Measurements from ENCODE around the gene POLR2H. TPM values are rescaled to one million over a fixed set of nuclear protein-coding genes. Genes with fewer than 3 reads are reported as not detected.

POLR2H gene
- polyA plus RNA-seq, 1 donor = 45.6 TPM

- no peak for DNase-seq (ENCODE audit: low read depth)
These were observed 25.7 kb downstream of the POLR2H start for GRCh38 chr3:184387174-184387714.

DNA sequence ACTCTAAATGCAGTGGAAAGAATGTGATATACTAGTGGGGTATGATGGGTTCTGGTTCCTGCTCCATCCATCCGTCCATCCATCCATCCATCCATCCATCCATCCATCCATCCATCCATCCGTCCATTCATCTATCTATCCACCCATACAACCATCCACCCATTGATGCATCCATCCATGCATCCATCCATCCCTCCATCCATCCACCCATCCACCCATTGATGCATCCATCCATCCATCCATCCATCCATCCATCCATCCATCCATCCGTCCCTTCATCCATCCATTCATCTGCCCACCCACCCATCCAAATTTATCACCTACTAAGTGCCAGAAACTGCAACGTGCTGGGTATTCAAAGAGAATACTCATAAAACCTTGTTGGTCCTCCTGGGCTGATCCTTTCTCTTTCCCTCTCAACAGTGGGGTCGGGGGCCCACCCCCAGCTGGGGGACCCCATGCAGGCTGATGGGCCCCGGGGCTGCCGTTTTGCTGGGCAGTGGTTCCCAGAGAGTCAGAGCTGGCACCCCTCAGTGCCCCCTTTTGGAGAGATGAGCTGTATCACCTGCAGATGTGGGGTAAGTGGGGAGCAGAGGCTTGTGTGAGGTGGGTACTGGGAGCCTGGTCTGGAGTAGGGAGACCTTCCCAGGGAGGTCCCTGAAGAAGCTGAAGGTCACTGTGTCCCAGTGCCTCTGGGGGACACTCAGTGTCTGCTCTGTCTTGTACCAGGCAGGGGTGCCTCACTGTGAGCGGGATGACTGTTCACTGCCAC is 26.8 kb downstream of the POLR2H start:
- DNase-seq (ENCODE audit: low read depth) = no peak

GRCh38 chr3:184388936-184389230 is 27.4 kb downstream of the POLR2H start:
- DNase-seq (ENCODE audit: low read depth) = no peak

DNA sequence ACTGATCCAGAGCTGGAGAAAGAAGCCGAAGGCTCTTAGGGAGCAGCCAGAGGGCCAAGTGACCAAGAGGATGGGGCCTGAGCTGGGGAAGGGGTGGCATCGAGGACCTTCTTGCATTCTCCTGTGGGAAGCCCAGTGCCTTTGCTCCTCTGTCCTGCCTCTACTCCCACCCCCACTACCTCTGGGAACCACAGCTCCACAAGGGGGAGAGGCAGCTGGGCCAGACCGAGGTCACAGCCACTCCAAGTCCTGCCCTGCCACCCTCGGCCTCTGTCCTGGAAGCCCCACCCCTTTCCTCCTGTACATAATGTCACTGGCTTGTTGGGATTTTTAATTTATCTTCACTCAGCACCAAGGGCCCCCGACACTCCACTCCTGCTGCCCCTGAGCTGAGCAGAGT is 27.9 kb downstream of the POLR2H start:
- no peak for DNase-seq (ENCODE audit: low read depth)

DNA sequence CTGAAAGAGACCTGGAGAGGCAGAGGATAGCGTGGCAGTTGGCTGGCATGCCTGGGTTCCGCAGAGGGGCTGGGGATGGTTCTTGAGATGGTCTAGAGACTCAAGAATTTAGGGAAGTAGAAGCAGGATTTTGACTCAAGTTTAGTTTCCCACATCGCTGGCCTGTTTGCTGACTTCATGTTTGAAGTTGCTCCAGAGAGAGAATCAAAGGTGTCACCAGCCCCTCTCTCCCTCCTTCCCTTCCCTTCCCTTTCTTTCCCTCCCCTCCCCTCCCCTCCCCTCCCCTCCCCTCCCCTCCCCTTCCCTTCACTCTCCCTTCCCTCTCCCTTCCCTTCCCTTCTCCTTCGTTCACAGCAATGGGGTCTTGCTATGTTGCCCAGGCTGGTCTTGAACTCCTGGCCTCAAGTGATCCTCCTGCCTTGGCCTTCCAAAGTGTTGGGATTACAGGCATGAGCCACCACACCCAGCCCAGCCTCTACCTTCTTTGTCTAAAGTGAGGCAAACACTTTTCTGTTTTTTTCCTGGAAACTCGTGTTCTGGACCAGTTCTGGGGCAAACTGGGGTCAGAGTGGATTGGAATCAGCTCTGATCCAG is 28.5 kb downstream of the POLR2H start:
- DNase-seq (ENCODE audit: low read depth) = no peak

GRCh38 chr3:184391266-184391665 is 29.8 kb downstream of the POLR2H start:
- no peak for DNase-seq (ENCODE audit: low read depth)

DNA sequence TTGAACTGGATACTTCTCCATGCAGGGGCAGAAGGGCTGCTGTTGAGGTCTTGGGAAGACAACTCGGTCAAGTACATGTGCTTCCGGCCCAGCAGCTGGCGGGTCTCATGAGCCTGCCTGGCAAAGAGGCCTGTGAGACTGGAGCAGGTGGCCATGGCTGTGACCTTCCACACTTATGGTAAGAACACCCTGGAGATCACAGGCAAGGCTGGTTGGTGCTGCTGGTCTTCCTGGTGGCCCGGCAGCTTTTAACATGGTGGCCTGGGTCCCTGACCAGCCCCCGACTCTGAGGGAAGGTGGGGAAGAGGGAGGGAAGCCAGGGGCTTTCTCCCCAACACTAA is 33.8 kb downstream of the POLR2H start:
- DNase-seq (ENCODE audit: low read depth) = no peak

DNA sequence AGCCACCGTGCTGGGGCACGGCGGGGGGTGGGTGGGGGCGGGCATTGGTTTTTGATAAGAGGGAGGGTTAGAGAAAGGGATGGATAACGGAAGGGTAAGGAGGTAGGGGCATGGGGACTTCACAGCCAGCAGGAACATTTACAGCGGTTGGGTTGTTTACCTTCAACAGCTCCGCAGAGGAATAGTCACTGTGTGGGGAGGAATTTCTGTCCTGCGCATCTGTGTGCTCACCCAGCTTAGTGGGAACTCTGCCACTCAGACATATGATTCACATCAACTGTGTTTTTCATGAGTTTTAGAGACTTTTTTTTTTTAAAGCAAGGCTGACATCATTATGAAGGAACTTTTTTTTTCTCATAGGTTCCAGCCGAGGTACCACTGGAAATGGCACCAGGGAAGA is 37.9 kb downstream of the POLR2H start:
- peak; percentile 83 for DNase-seq (ENCODE audit: low read depth)

DNA sequence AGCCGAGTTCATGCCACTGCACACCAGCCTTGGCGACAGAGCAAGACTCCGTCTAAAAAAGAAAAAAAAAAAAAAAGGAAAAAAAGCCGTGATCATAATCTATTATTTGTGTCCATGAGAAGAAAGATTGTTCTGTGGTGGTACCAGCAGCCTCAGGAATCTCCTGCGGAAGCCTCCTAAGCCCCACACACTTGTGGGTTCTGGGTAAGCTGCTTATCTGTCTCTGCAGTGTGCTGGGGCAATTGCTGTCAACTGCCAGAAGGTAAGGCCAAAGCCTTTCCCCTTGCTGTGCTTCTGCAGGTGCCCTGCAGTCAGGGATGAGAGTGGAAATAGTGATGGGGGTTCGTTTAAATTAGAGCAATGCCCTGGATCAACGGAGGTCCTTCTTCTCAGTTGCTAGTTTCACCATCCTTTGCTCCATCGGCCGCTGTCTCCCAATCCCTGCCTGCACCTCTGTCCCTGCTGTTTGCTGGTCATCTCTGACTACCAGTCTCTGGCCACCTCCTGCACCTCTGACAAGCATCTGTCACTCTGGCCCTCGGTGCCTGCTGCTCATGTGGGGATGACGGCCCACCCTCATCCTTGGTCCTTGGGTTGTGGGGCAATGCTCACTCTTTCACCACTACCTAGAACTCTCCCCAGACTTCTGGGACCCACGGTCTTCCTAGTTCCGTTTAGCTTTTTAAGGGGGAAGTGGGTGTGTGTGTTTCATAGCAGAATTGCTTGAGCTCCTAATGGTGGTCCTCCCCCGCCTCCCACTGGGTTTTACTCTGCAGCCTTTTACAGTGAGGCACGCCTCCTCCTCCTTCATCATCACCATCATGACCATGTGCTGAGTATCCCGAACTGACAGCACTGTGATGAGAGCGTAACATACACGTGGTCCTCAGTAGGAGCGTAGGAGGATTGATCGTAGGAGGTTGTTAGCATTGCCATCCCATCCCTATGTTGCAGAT is 43.8 kb downstream of the POLR2H start:
- no peak for DNase-seq (ENCODE audit: low read depth)

GRCh38 chr3:184409331-184409926 is 47.9 kb downstream of the POLR2H start:
- no peak for DNase-seq (ENCODE audit: low read depth)

DNA sequence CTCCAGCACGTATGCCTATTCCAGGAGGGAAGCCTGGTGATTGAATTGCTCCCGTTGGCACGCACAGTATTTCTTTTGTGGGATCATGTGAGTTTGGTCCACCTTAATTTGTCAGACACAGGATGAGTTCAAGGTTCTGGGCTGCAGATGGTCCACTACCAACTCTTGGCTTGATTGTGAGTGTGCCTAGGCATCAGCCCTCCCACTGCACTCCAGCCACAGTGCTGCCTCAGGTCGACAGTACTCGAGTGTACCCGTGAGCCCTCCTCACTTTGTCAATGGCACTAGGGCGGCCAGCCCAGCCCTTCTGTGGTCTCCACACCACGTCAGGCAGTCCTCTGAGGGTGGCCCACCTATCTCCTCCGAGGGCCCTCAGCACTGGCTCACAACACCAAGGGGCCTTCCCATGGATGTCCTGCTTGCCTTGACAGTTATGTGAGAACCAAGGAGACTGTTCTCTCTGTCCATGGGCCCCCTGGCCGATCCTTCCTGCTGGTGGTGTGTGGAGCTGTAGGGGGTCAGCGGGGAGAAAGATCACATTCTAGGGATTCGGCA is 48.5 kb downstream of the POLR2H start:
- no peak for DNase-seq (ENCODE audit: low read depth)

DNA sequence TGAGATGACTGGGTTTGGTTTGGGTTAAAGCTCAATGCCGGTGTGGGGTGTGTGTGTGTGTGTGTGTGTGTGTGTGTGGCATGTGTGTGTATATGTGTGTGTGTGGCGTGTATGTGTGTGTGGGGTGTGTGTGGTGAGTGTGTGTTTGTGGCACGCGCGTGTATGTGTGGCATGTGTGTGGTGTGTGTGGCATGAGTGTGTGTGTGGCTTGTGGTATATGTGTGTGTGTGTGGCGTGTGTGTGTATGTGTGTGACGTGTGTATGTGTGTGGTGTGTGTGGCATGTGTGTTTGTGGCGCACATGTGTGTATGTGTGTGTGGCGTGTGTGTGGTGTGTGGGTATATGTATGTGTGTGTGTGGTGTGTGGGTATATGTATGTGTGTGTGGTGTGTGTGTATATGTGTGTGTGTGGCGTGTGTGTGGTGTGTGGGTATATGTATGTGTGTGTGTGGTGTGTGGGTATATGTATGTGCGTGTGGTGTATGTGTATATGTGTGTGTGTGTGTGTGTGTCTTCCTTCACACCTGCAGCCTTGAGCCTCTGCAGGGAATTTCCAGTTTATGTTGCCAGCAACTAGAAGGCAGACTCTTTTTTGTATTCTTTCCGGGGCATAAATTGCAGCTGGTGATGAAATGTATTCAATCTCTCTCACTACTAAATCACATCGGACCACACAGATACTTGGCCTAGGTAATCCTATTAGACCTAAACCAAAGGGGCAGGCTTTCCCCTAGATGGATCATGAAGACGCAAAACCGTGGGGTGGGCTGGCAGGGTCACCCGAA is 53.1 kb downstream of the POLR2H start:
- no peak for DNase-seq (ENCODE audit: low read depth)

- no peak for DNase-seq (ENCODE audit: low read depth)
These were observed 53.6 kb downstream of the POLR2H start for GRCh38 chr3:184415203-184415490.

DNA sequence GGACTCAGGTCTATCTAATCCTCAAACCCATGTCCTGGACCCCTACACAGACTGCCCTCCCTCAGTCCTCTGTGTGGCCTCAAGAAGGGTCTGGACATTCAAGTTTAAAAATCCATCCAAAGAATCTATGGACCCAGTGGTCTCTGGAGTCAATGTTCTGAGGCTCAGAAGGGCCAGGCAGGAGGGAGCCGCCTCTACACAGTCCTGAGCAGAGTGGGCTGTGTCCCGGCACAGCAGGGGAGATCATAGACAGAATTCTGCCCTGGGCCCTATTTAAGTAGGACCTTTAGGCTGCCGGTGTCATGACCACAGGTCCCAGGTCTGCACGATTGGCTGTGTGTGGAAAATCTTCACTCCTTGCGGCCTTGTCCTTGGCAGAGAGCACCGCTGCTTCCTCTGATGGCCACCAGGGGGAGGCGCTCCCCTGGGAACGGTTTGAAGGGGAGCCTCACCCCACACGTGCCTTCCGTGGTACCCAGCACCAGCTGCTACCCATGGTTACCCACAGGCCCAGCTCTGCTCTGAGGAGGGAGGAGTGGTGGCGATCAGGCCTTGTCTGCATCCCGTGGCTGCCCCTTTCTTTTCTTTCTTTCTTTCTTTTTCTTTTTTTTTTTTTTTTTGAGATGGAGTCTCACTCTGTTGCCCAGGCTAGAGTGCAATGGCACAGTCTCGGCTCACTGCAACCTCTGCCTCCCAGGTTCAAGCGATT is 56.3 kb downstream of the POLR2H start:
- no peak for DNase-seq (ENCODE audit: low read depth)

Other genes with a start within 250 kb of the POLR2H start
- gene EIF2B5, start 226.4 kb upstream of the POLR2H start, polyA plus RNA-seq (ENCODE audit: insufficient read length) = 36.4 TPM
- 85.7 TPM for gene DVL3, start 206.3 kb upstream of the POLR2H start, polyA plus RNA-seq (ENCODE audit: insufficient read length)
- 177 TPM for gene AP2M1, start 186.9 kb upstream of the POLR2H start, polyA plus RNA-seq (ENCODE audit: insufficient read length)
- gene ABCF3, start 175.5 kb upstream of the POLR2H start, polyA plus RNA-seq (ENCODE audit: insufficient read length) = 53.2 TPM
- gene VWA5B2, start 132.1 kb upstream of the POLR2H start, polyA plus RNA-seq (ENCODE audit: insufficient read length) = 0.40 TPM
- 21.5 TPM for gene ALG3, start 112.7 kb upstream of the POLR2H start, polyA plus RNA-seq (ENCODE audit: insufficient read length)
- 1.4 TPM for gene EEF1AKMT4, start 112.0 kb upstream of the POLR2H start, polyA plus RNA-seq (ENCODE audit: insufficient read length)
- not detected for gene CAMK2N2, start 100.2 kb upstream of the POLR2H start, polyA plus RNA-seq (ENCODE audit: insufficient read length)
- not detected for gene ECE2, start 85.7 kb upstream of the POLR2H start, polyA plus RNA-seq (ENCODE audit: insufficient read length)
- gene PSMD2, start 62.5 kb upstream of the POLR2H start, polyA plus RNA-seq (ENCODE audit: insufficient read length) = 163 TPM
- 171 TPM for gene EIF4G1, start 47.1 kb upstream of the POLR2H start, polyA plus RNA-seq (ENCODE audit: insufficient read length)
- gene FAM131A, start 24.1 kb upstream of the POLR2H start, polyA plus RNA-seq (ENCODE audit: insufficient read length) = 8.8 TPM
- gene CLCN2, start 105 bp upstream of the POLR2H start, polyA plus RNA-seq (ENCODE audit: insufficient read length) = 3.7 TPM
- gene THPO, start 16.5 kb downstream of the POLR2H start, polyA plus RNA-seq (ENCODE audit: insufficient read length) = 1.8 TPM
- gene CHRD, start 18.3 kb downstream of the POLR2H start, polyA plus RNA-seq (ENCODE audit: insufficient read length) = 19.2 TPM
- gene EPHB3, start 200.1 kb downstream of the POLR2H start, polyA plus RNA-seq (ENCODE audit: insufficient read length) = 33.9 TPM

Measured in forelimb muscle (tissue), 1 donor.